GDM1 (cell line): ENCODE measurements around the gene ACTL10.

Experiments used
- DNase-seq: peaks from one replicate; lab custom pipeline; 2025; lab: John Stamatoyannopoulos, UW

Gene ACTL10

GRCh38 chr20:33664085-33664761 lies 2.5 kb upstream of the ACTL10 start:
- no peak for DNase-seq

- DNase-seq: no peak
Measured at GRCh38 chr20:33664762-33665144, 2.0 kb upstream of the ACTL10 start.

GRCh38 chr20:33667245-33667675 lies 517 bp downstream of the ACTL10 start:
- DNase-seq: no peak

- DNase-seq: peak; percentile 77
Measured at GRCh38 chr20:33667676-33668465, 1.1 kb downstream of the ACTL10 start.

GRCh38 chr20:33668466-33669155 lies 1.9 kb downstream of the ACTL10 start:
- DNase-seq: no peak

GRCh38 chr20:33669224-33669623 lies 2.5 kb downstream of the ACTL10 start:
- DNase-seq: no peak

- DNase-seq: no peak
Measured at GRCh38 chr20:33669873-33670640, 3.3 kb downstream of the ACTL10 start.

- no peak for DNase-seq
Measured at GRCh38 chr20:33670715-33671499, 4.2 kb downstream of the ACTL10 start.

- DNase-seq: no peak
Measured at GRCh38 chr20:33671573-33672288, 5.0 kb downstream of the ACTL10 start.

GRCh38 chr20:33672426-33673113 lies 5.8 kb downstream of the ACTL10 start:
- DNase-seq: no peak

- no peak for DNase-seq
Measured at GRCh38 chr20:33673114-33673409, 6.3 kb downstream of the ACTL10 start.

- DNase-seq: no peak
Measured at GRCh38 chr20:33673410-33674293, 6.9 kb downstream of the ACTL10 start.

GRCh38 chr20:33674294-33675135 lies 7.8 kb downstream of the ACTL10 start, which contains the start of gene NECAB3:
Gene NECAB3, minus strand, starts transcription at chr20:33674428. Its CDS starts 76 bp downstream, at chr20:33674352.
- DNase-seq: peak; percentile 54

- DNase-seq: no peak
Measured at GRCh38 chr20:33675136-33675959, 8.6 kb downstream of the ACTL10 start.

- no peak for DNase-seq
Measured at GRCh38 chr20:33676121-33676520, 9.4 kb downstream of the ACTL10 start.

GRCh38 chr20:33676652-33677645 lies 10.2 kb downstream of the ACTL10 start:
- DNase-seq: no peak
